ENCODE results near the gene GJB2.

GRCh38 chr13:20157151-20157796, 35.5 kb downstream of the GJB2 start:
- no peak for TF ChIP-seq CTCF (conservative IDR thresholded peaks at IDR 0.05)
- no peak for TF ChIP-seq ZFX (IDR thresholded peaks at IDR 0.05)
